ENCODE data around the gene RASSF5. TPM values are rescaled to one million over a fixed set of nuclear protein-coding genes. Genes with fewer than 3 reads are reported as not detected.
"Not testable (repeated sequence)": the region's sequence is repeated elsewhere in the genome, so short reads cannot be mapped to it uniquely, and the experiment has no call there.

RASSF5 gene
- total RNA-seq, 1 experiment from 2014 or later = 3.8 TPM

DNA sequence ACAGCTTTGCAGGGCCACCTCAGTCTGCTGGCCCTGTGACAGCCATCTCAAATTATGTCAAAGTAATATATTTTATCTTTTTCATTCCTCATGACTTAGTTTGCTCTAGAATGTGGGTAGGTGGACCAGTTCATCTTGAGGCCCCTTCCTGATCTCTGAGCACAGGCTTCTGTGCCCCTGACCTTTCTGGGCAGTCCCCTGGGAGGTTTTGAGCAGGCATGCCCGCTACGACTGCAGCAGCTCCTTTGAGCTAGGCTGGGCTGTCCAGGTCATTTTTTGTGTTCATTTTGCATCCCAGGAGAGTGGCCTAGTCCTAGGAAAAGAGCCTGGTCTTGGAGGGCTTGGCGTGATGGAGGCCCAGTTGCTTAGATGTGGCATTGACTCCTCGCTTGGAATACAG lies 62.2 kb downstream of the RASSF5 start:
- no peak for DNase-seq (ENCODE audit: low spot score)

DNA sequence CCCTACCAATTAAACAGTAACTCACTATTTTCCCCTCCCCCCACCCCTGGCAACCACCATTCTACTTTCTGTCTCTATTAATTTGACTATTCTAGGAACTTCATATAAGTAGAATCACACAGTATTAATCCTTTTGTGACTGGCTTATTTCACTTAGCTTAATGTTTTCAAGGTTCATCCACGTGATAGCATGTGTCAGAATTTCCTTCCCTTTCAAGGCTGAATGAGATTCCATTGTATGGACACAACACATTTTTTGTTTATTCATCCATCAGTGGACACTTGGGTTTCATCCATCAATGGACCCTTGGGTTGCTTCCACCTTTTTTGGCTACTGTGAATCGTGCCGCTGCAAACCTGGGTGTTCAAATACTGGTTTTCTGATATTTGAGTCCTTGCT lies 63.2 kb downstream of the RASSF5 start:
- no peak for DNase-seq (ENCODE audit: low spot score)

DNA sequence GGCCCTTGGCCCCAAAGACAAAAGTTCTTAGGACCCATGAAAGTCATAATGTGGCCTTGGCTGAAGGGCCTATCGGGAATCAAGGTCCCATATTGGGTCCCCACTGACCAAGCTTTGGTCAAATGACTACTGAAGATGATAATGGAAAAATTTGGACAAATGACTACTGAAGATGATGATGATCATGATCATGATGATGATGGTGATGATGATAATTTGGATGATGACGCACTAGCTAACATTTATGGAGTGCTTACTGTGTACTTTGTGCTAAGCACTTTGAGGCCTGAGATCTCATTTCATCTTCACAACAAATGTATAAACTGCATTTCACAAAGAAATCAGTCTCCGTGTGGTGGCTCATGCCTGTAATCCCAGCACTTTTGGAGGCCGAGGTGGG lies 65.5 kb downstream of the RASSF5 start:
- no peak for DNase-seq (ENCODE audit: low spot score)

- DNase-seq (ENCODE audit: low spot score) = no peak
These were observed 66.0 kb downstream of the RASSF5 start for GRCh38 chr1:206573319-206573718.

- no peak for DNase-seq (ENCODE audit: low spot score)
These were observed 66.4 kb downstream of the RASSF5 start for GRCh38 chr1:206573762-206574161.

GRCh38 chr1:206575165-206575893 lies 68.0 kb downstream of the RASSF5 start:
- peak; percentile 63 for DNase-seq (ENCODE audit: low spot score)

DNA sequence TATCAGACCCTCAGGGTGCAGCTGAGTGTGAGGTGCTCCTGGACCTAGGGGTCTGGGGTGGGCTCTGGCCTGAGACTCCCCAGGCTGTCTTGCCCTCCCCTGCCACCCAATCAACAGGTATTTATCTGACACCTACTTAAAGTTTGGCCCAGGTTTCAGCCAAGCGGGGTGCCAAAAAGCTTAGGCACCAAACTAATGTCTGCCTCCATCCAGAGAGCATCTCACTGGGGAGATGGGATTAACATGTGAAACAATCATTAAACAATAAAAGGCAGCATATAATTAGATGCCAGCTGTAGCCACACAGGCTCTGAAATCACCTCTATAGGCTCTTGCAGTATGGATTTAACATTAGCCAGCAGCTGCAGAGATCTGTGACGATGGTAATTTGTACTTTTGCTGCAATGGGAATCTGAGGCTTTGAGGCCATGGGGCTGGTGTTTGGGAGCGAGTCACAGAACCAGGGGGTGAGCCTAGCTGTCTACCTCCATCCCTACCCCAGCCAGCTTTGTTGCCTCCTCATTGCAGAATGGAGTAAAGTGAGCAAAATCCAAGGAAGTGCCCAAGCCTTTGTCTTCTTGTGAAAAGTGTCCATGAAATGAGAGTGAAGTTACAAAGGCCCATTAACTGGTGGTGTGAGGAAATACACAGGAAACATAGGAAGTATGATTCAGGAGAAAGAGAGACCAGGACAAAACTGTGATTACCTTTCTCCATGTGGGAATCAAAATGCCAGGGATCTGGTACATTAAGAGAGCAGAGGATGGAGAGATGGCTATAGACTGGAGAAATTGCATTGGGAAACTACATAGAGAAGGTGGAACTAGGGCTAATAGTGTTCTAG lies 68.8 kb downstream of the RASSF5 start:
- no peak for DNase-seq (ENCODE audit: low spot score)

DNA sequence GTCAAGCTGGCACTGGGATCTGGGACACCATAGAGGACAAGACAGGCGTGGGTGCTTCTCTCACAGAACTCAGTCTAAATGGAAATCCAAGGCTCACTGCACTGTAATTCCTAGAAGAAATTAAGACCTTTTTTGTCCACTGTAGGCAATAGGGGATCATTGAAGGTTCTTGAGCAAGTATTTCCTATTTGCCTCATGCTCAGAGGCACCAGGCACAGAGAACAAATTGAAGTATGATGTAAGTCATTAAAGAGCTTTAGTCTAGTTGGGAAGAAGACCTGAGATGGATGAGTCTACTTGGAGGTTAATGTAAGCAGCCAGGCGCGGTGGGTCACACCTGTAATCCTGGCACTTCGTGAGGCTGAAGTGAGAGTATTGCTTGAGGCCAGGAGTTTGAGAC lies 70.3 kb downstream of the RASSF5 start:
- DNase-seq (ENCODE audit: low spot score) = no peak

DNA sequence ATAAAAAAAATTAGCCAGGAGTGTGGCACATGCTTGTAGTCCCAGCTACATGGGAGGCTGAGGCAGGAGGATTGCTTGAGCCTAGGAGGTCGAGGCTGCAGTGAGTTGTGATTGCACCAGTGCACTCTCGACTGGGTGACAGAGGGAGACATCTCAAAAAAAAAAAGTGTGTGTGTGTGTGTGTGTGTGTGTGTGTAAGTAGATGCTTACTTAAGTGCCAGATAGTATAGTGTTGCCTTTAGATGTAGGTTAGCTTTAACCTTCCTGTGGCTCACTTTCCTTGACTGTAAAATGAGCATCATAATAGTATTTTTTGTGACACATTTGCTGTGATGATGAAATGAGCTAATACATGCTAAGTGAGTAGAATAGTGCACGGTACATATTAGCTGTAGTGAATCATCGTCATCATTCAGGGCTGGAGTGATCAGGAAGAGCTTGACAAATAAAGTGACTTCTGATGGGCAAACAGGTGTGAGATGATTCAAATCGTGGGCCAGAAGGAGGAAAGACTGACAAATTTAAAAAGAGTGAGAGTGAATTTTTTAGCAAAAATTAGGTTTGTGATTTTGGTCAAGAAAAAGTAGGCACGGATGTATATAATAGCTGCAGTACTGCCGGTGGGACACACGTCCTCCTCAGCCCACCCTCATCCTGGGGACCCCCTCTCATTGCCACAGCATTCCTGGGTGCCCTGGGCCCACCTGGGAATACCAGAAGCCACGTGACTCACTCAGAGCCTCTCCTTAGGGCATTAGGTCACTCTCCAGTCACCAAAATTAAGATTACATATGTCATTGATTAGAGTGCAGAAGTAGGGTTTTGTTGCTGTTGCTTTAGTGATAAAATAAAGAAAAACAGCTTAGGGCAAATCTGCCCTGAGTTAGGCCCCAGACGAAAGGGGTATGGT lies 71.0 kb downstream of the RASSF5 start:
- no peak for DNase-seq (ENCODE audit: low spot score)

DNA sequence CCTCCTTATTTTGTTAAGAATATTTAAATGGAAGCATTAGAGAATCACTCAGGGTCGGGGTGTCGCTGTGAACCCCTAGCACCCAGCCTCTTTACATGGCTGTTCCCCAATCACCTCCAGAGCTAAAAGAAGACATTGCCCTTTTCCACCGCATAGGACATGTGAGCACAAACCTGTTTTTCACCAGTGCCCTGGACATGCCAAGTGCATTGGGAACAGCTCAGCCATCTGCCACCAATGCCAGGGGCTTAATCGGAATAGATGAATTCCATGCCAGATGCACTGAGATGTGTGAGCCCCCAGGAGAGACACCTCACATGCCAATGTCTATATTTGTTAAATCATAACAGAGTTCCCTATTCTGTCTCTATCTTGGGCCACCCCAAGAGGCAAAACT lies 71.6 kb downstream of the RASSF5 start:
- no peak for DNase-seq (ENCODE audit: low spot score)

- peak; percentile 48 for DNase-seq (ENCODE audit: low spot score)
These were observed 72.6 kb downstream of the RASSF5 start for GRCh38 chr1:206579747-206580437.

GRCh38 chr1:206580438-206581113 lies 73.2 kb downstream of the RASSF5 start:
- no peak for DNase-seq (ENCODE audit: low spot score)

DNA sequence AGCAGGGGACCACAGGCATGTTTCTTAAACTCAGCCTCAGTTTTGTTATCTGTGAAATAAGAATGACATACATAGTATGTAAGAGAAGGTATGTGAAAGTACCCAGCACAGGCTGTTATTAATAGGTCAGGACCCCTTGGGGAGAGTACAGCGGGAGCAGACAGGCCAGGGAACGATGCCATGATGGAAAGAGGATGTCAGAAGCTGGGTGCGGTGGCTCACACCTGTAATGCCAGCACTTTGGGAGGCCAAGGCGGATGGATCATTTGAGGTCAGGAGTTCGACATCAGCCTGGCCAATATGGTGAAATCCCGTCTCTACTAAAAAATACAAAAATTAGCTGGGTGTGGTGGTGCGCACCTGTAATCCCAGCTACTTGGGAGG lies 73.8 kb downstream of the RASSF5 start:
- DNase-seq (ENCODE audit: low spot score) = not testable (repeated sequence)

DNA sequence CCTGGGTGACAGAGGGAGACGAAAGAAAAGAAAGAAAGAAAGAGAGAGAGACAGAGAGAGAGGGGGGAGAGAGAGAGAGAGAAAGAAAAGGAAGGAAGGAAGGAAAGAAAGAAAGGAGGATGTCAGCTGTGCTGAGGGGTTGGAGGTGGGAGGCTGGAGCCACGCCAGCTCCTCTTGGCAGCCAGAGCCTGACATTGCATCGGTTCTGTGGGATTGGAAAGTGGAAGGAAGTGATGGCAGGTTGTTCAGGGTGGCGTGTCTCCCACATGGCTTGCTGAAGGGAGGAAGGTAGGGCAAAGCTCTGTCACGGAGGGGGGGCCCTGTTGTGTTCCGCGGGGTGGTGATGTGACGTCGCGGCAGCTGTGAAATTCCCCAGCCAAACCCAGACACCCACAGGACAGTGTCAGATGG lies 74.2 kb downstream of the RASSF5 start:
- no peak for DNase-seq (ENCODE audit: low spot score)

GRCh38 chr1:206582537-206582936 lies 75.2 kb downstream of the RASSF5 start:
- DNase-seq (ENCODE audit: low spot score) = no peak

- DNase-seq (ENCODE audit: low spot score) = no peak
These were observed 75.8 kb downstream of the RASSF5 start for GRCh38 chr1:206582971-206583706.

GRCh38 chr1:206583707-206584648 lies 76.6 kb downstream of the RASSF5 start:
- peak; percentile 37 for DNase-seq (ENCODE audit: low spot score)

DNA sequence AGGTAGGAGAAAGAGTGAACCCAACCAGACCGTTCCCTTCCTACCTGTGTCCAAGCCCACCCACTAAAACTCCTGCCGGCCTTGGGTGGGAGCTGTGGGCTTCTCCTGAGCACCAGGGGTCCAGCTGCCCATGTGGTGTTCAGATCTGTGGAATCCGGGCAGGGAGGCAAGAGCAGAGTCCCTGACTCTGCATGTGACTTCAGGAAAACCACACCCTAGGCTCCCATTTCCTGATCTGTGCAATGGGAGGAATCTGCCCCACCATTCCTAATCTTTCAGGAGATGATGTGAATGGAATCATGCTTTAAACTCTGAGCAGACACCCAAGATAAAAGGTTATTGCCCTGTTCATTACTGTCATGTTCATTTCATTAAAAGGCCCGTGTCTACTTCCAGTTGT lies 77.4 kb downstream of the RASSF5 start:
- DNase-seq (ENCODE audit: low spot score) = no peak
